Ammon's horn (tissue), 1 donor: ENCODE measurements around the gene PLA2G6.
"Not testable (repeated sequence)": the region's sequence is repeated elsewhere in the genome, so short reads cannot be mapped to it uniquely, and the experiment has no call there.

ENCODE experiments used
- DNase-seq: peaks from one replicate; pipeline ENCODE4 v3.0.0-alpha.2; 2016; ENCODE audit warnings: low spot score

The PLA2G6 gene

DNA sequence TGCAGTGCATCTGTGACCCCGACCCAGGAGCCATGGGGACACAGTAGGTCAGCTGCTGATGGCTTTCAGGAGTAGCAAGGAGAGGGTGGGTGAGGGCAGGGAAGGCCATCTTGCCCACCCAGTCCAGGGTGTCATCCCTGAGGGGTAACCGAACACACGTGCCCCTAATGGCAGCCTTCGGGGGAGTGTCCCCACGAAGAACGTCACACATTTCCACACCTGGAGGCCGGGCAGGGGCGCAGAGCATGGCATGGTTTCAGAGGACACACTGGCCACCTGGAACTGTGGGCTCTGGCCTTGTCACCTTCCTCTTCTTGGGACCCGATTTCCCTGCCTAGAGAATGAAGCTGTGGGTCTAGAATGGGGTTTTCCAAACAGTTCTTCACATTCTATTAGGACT, 51.8 kb downstream of the PLA2G6 start:
- DNase-seq = no peak

DNA sequence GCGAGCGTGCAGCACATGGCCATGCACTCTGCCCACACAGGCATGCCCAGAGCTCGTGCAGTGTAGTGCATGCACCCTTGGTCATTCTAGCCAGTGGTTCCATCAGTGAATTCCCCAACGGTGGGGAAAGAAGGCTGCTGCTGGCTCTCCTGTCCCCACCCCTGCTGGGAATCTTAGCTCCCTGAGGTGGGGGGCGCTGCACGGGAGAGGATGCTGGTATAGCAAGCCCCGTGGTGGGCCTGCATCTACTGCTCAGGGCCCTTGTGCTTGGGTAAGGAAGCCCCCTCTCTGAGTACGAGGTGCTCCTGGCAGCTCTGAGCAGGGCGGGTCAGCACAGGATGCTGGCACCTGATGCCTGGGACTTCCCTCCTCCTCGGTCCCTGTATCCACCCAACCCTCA, 52.6 kb downstream of the PLA2G6 start:
- no peak for DNase-seq

DNA sequence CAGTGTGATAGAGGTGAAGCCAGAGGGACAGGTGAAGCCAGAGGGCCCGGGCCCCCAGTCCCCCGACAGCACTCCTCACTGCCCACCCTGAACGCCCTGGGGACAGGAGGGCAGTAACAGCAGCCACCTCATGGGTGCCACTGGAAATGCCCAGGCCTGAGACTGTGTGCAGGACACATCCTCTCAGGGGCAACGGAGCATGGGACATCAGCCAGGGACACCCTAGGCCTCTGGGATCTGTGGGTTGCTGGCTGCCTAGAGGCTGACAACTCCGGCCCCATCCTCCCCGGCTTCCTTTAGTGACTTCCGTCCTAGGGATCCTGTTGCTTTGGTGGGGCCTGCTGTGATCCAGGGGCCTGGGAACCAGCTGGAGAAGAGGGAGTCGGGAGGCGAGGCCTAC, 53.8 kb downstream of the PLA2G6 start:
- DNase-seq = no peak

DNA sequence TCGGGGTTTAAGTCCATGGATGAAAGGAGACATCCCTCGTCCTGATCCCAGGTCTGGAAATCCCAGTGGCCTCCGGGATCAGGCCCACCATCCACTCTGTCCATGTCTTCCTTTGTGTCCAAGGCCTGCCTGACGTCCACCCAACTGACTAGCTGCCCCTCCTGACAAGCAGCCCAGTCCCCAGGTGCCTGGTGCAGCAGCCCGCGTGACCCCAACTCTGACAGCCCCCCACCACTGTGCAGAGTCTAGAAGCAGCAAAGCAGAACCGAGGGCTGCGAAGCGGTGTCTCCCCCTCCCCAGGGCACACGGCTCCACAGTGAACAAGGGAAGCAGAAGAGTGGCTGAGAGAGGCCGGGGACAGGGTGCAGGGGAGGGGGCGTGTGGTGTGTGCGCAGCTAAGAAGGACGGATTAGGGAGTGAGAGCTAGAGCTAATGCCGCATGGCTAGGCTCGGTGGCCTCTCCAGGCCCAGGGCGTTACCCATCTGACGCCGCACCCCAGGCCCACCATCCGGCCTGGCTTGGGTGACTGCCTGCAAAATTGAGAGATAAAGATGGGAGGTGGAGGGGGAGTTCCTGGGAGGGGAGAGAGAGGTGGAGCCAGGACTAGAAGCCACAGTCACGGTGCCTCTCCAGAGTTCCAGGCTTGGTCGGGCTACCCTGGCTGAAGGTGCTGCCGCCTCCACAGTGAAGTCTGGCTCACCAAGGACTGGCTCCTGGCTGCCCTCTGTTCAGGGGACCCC, 54.5 kb downstream of the PLA2G6 start:
- DNase-seq = no peak

DNA sequence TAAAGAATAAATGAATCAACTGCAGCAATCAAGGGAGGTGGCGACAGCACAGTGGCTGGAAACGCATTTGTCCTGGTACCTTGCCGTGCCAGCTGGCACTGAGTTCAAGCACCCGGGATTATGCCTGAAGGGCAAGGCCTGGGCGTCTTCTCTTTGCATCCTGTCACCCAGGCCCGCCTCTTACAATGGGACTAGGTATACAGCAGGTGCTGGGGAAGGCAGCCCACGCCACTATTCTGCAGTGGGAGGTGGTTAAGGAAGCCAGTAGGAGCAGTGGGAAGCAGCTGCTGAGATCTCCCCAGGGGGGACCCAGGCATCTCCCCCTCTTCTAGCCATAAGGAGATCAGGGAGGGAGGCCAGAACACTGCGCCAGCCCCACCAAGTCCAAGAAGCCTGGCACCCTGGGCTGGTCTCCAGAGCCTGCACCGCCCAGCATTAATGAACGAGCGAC, 55.9 kb downstream of the PLA2G6 start:
- peak; percentile 38 for DNase-seq

DNA sequence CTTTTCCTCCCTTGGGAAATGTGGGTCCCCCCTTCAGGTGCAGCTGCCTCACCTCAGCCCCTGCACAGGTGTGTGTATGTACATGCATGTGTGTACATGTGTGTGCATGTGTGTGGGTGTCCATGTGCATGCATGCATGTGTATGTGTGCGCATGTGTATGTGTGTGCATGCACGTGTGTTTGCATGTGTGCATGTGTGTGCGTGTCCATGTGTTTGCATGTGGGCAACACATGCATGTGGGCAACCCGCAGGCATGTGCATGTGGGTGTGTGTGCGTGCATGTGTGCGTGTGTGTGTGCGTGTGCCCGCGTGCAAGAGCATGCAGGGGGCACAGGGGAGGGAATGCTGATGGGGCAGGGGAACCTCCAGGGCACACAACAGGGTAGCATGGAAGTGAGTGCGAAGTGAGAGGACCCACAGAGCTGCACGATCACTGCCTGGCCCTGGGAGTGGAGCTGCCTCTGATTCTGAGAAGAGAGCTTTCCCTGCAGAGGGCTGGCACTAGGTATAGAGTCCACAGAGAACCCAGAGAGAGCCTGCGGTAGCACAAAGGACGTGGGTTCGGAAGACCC, 56.5 kb downstream of the PLA2G6 start:
- no peak for DNase-seq

DNA sequence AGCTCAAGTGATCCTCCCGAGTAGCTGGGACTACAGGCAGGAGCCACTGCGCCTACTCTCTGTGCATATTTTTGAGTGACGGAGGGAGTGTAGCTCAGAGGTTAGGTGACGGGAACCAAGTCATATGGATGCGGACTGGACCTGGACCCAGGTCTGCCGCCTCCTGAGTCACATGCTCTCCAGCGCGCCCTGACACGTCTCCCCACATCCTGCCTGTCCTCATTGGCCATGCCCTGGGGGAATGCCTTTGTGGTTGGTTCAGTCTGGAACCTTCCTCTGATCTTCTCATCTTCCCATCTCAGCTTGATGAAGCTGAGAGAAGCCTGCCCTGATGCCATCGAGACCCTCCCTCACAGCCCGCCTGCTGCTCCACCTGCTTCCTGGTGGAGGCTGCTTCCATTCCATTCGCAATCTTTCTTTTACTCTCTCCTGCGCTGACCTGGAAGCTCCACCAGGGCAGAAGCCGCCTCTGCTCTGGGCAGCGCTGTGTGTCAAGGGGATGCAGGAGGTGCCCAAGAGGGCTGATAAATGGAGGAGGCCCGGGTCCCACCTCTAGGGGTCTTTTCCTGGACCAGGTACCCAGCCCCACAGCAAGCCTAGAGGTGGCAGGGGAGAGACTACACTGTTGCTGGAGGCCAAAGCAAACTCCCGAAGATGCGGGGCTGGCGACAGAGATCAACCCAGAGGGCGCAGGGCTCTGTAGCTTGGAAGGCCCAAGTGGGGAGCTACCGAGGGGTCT, 57.2 kb downstream of the PLA2G6 start:
- no peak for DNase-seq

DNA sequence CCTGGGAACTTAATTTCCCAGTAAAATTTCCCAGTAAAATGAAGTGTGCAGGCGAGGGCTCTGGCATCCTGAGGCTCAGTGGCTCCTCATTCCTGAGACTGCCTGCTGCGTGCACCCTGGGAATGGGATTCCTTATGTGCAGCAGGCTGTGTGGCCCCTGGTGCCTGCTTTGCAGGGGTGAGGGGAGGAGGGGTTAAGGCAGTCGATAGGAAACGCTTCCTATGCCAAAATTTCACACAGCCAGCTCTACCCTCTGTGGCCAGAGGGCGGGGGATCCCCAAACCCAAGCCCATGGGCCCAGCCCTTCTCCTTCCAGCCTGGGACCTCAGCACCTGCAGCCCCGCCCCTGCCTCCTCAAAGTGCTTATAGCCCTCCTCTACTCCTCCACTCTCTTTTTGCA, 59.0 kb downstream of the PLA2G6 start:
- no peak for DNase-seq

DNA sequence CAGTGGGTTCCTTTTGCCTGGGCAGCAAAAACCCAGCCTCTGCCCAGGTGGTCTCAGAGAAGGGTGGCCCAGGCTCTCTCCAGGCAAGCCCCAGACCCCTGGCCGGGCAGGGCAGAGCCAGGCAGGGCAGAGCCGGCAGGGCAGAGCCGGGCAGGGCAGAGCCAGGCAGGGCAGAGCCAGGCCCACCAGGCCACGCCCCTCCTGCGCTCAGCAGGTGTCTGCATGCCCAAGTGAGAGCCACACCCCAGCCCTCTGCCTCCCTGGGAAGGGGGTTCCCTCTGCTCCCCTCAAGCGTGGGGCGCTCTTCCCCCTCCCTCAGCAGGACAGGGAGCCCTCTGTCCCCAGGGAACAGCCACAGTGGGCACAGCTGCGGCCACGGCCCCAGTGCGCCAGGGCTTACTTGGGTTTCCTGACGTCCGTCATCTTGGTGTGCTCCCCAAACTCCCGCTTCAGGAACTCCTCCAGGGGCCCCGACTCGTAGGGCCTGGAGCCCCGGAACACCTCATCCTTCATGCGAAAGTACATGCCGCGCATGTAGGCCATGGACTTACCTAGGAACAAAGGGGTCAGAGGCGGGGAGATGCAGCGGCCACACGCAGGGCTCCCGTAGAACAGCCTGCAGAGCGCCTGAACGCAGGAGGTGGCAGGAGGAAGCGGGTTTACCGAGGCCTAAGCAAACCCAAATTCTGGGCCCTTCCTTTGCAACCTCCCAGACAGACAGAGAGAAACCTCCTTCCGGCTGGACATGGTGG, 61.1 kb downstream of the PLA2G6 start:
- DNase-seq = no peak

DNA sequence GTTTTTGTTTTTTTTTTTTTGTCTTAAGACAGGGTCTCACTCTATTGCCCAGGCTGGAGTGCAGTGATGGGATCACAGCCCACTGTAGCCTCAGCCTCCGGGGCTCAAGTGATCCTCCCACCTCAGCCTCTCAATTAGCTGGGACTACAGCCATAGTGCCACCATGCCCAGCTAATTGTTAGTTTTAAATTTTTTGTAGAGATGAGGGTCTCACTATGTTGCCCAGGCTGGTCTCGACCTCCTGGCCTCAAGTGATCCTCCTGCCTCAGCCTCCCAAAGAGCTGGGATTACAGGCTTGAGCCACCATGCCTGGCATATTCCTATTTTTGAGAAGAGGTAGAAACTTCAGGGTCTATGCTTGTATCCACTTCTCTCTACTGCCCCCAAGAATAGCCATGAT, 62.9 kb downstream of the PLA2G6 start:
- DNase-seq = not testable (repeated sequence)

DNA sequence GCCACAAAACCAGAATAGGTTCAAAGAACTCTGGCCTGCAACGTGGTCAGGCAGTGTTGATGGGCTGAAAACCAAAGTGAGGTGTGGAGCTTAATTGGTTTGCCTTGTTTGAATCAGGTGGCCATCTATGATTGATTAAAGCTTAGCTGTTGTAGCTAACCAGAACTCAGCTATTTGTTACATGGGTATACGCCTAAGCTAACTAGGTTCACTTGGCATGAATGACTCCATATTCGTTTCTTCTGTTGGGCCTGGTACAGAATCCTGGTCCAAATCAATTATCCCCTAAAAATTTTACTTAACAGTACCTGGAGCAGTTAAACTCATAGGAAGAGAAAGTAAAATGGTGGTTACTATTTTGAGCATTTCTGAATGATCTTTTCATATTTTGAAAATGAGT, 63.4 kb downstream of the PLA2G6 start:
- no peak for DNase-seq

DNA sequence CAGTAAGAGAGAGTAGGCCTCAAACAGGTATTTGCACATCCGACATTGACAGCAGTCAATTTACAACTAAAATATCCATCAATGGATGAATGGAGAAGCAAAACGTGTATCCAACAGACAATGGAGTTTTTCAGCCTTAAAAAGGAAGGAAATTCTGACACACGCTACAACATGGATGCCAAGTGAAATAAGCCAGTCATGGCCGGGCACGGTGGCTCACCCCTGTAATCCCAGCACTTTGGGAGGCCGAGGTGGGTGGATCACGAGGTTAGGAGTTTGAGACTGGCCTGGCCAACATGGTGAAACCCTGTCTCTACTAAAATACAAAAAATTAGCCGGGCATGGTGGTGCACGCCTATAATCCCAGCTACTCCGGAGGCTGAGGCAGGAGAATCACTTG, 64.1 kb downstream of the PLA2G6 start:
- DNase-seq = not testable (repeated sequence)

DNA sequence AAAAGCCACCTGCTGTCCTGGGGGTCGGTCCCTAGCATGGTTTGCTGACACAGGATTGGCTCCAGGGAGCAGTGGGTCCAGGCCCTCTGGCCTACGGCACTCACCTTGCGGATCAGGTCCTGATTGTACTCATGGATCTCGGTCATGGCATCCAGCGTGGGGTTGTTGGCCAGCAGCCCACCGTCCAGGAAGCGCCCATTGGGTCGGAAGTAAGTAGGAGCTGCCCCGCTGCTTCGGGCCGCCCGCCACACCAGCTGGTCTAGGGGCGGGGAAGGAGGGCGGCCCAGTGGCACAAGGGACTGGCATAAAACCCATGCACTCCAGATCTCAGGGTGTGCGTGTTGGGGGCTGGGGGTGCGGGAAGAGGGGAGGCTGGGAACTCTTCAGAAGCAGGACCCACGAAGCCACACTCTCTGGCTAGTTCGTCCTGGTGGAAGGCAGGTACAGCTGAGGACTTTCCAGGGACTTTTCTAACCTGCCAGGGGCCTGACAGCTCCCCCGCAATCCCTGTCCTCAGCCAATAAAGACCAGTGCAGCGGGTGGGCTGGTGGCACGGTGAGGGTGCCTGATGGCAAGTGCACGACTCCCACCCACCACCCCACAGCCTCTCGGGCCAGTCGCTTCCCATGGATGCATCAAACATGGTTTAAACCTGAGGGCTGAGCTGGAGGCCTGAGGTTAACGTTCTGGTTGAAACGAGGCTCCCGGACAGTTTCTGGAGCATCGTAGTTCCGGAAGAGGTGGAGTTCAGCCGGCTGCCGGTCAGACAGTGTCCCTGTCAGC, 66.0 kb downstream of the PLA2G6 start:
- no peak for DNase-seq

DNA sequence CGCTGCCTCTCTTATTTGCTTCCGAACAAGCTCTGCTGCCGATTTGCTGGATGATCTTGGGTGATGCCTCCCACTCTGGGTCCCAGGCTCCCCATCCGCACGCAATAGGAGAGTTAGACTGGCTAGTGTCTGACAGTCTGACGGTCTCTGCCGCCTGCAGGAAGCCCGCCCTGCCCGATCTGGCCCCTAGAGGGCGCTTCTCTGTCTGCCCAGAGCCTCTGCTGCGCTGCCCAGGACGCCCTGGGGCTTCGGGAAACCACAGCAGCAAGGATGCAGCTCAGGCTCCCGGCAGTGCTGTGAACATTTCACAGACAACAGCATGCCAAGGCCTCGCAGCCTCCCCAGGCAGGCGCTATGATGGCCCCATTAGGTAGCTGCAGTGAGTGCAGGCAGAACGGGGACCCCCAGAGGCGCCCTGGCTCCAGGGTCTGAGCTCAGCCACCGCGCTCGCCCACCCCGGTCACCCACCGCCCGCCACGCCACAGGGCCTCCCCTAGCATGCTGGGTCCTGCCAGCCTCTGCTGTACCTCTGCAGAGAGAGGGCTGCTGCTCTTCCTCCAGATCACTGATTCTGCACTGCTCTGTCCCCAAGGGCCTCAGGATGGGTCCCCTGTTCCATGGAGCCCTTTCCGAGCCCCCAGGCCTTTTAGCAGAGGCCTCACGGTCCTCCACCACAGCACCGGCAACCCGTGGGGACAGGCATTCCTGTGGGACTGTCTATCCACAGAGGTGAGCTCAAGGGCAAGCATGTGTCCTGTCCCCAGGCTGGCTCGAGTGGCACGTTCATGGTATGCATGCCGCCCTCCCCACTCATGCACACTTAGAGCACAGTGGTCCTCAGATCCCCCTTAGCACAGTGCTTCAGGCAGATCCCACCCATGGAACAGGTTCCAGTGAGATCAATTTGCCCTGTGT, 66.9 kb downstream of the PLA2G6 start:
- peak; percentile 87 for DNase-seq

DNA sequence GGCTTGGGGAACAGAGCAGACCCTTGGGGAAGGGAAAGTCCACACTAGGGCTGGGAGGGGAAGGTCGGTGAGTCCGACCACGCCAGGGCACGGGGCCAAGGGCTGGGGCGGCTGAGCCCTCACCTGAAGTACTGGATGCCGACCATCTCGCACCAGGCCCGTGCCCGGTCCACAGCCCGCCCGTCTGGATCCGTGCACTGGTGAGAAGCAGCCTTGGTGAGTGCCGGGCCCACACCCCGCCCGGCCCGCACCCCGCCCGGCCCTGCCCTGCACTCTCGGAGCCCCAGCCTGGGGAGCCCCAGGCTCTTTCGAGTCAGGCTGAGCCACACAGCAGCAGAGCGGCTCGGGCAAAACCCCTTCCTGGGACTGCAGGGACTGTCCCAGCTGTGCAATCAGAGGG, 69.2 kb downstream of the PLA2G6 start:
- no peak for DNase-seq

DNA sequence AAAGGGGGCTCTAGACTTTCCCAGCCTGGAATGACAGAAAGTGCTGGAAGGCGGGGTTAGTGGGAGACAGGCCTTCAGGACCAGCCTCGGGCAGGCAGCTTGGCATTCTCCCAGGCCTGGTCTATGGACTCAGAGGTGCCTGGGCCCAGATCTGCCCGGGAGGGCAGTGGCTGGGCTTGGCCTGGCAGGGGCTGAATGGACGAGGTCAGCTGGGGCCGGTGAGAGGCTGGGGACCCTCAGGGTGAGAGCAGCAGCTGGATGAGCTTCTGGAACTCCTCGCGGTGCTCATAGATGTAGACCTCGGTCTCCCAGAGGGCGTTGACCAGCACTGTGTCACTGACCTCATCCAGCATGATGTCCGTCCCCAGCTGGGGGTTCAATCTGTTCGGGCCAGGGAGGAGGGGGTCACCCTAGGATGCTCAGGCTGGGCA, 69.7 kb downstream of the PLA2G6 start:
- no peak for DNase-seq

DNA sequence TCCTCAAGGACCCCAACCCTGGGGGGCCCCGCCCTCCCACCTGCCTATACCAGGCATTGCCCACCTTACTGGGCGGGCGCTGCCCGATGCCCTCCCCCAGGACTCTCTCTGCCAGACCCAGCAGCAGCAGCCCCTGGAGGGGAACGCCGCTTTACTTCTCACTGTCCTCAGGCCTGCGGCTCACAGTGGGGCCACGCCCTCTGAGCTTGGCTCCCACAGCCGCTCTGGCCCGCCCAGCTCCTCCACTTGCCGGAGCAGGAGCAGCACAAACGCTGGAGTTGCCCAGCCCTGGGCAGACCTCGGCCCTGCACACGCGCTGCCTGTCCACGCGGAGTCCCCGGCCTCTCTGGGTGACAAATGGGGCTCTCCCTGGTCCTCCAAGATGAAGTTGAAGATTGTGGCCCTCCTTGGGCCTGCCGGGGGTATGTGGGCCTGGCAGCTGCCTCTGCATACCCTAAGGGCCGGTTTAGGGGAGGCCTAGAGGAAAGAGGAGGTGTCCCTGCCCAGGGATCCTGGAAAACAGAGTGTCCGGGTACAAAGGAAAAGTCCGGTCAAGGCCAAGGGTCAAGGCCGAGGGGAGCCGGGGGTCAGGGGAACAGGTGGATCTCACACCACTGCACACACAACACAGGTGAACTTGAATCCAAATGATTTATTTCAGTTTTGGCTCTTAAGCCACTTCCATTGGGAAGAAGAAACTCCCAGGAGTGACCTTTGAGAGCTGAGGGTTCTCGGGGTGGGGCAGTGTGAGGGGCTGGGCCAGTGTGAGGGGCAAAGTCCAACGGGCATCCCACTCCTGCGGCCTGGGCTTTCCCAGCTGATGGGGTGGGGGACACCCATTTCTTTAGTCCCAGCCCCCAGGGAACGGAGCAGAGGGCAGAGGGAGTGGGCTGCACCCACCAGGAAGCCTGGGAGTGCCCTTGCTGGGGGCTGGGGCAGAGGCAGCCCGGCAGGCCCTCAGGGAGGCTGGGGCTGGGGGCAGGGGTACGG, 70.5 kb downstream of the PLA2G6 start:
- DNase-seq = no peak

DNA sequence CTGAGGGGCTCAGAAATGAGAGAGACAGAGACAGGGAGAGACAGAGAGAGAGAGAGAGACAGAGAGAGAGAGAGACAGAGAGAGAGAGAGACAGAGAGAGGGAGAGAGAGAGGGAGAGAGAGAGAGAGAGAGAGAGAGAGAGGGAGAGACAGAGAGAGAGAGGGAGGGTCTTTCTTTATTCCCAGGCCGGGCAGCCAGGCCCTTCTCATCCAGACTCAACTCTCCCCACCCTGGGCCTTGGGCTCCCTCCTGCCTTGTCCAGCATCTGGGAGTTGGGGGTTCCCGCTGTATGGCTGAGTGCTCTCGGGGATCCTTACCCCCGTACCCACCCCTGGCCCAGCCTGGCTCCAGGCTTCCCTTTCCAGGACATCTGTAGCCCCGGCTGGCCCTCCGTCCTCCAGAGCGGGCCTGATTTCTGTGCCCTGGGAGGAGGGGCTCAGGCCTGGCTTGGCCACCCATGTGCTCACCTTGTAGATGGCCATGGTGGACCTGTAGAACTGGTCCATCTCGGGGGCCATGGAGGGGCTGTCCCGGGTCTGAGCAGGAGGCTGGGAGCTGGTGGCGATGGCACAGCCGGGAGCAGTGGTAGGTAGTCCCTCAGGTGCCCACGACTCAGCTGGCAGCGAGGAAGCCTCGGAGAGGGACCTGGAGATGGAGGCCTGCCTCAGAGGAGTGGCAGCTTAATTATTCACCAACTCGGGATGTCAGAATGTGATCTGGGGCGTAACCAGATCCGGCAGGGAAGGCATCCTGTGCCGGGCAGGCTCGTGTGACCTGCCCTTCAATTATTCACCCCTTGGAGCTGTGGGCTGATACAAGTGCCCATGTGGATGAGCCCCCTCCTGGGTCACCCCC, 71.4 kb downstream of the PLA2G6 start, which contains the start of gene BAIAP2L2:
TSS of gene BAIAP2L2 (minus strand) at position 677 of the 855 bp plus-strand sequence. CDS start at position 518, 159 bp downstream.
- DNase-seq = no peak
